Stomach smooth muscle (tissue), 2 donors: Measurements from ENCODE around the gene AACS.

ENCODE experiments used
- H3K27ac ChIP-seq: one replicate; pipeline ENCODE4 v1.7.0; 2013; ENCODE audit warnings: mild to moderate bottlenecking, low read length, inconsistent platforms
- H3K27me3 ChIP-seq, 2 donors: one replicate each; pipeline ENCODE4 v1.7.0; 2013; ENCODE audit warnings: low read length in 2 of 2; ENCODE audit not compliant: insufficient read depth in 2 of 2, control insufficient read depth in 1 of 2
- H3K36me3 ChIP-seq, 2 donors: one replicate each; pipeline ENCODE4 v1.7.0; 2013; ENCODE audit warnings: low read length in 2 of 2; ENCODE audit not compliant: control insufficient read depth in 2 of 2, insufficient read depth in 2 of 2
- H3K4me1 ChIP-seq: one replicate; pipeline ENCODE4 v1.7.0; 2013; ENCODE audit warnings: low read length; ENCODE audit not compliant: control insufficient read depth, insufficient read depth
- H3K4me3 ChIP-seq, 2 donors: one replicate each; pipeline ENCODE4 v1.7.0; 2013; ENCODE audit warnings: low read length in 2 of 2
- H3K9ac ChIP-seq, 2 donors: one replicate each; pipeline ENCODE4 v1.7.0; 2013; ENCODE audit warnings: low read length in 2 of 2, mild to moderate bottlenecking in 1 of 2
- H3K9me3 ChIP-seq, 2 donors: one replicate each; pipeline ENCODE4 v1.7.0; 2013; ENCODE audit warnings: low read length in 2 of 2; ENCODE audit not compliant: control insufficient read depth in 2 of 2
- donor health status: healthy.
- donor health status: Pancreatic carcinoma.

AACS gene

DNA sequence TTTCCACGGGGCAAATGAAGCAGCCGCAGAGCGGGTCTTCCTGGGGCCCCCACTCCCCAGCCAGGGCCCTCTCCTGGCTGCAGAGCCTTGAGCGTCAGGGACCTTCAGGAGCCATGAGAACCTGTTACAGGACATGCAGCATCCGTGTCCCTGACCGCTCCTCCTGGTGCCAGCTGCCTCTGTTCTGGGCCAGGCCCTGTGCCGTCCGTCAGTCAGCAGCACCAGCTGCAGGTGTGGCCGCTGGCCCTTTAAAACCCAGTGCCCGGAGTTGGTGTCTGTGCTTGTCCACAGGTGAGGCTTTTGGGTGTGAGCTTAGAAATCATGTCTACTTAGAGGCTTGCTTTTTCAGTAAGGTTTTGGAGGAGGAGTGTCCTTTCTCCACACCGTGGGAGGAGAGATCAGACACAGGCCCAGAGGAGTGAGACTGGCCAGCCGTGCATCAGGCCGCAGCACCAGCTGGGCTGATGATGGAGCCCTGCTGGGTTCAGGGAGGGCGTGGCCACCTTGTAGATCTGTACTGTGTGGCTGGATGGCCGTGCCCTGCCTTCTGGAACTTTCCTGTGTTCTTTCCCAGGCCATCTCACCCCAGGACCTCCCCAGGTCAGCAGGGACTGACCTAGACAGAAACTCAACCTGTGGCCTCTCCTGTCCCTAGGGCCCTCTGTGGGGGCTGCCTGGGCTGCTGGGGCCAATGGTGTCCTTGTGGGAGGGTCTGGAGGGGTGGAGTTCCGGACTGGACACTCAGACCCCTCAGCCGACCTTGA, 27.1 kb downstream of the AACS start:
- no peaks in the 10 kb centered on the region for H3K27me3 ChIP-seq
- H3K9ac ChIP-seq, result no peak overlapping the region
- no peak overlapping the region for H3K4me3 ChIP-seq
- peaks cover 4 to 28% of the 10 kb centered on the region in 2 donors for H3K36me3 ChIP-seq
- no peak overlapping the region for H3K27ac ChIP-seq
- no peaks in the 10 kb centered on the region for H3K4me1 ChIP-seq
- H3K9me3 ChIP-seq, result no peaks in the 10 kb centered on the region

DNA sequence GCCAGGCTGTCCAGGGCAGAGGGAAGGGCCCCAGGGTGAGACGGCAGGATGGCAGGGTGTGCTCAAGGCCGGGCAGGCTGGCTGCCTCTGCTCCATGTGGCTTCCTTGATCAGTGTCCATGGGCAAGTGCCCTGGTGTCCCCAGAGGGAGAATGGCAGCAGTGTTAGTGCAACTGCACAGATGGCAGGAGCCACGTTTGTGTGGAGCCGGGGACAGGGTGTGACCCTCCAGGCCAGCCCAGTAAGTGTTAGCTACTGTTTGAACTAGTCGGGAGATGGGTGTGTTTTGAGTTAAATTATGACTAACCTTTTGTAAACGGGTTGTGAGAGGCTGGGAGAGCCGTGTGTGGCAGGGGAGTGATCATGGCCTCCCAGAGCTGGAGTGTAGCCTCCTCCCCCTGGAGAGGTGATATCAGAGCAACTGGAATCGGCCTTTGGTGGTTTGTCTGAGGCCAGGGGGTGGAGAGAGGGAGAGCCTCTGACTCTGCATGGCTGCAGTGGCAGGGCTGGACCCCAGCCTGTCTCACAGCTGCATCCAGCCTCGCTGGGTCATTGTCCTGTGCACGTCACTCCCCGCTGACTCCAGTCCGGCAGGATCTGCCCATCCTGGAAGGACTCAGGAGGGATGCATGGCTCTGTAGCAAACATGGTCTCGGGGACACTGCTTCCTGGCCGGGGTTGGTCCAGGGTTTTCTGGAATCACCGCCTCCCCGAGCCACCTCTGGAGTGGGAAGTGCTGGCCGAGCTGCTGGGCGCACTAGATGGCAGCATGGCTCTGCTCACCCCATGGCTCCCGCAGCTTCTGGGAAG, 27.8 kb downstream of the AACS start:
- Histone ChIP-seq H3K27ac (no peak overlapping the region), H3K4me3 (no peak overlapping the region), H3K9ac (no peak overlapping the region), H3K27me3 (no peaks in the 10 kb centered on the region), H3K4me1 (no peaks in the 10 kb centered on the region), H3K9me3 (no peaks in the 10 kb centered on the region), H3K36me3 (peaks cover 4 to 23% of the 10 kb centered on the region in 2 donors)

- no peaks in the 10 kb centered on the region for H3K4me1 ChIP-seq
- H3K27ac ChIP-seq, result no peak overlapping the region
- H3K27me3 ChIP-seq, result no peaks in the 10 kb centered on the region
- H3K4me3 ChIP-seq, result no peak overlapping the region
- no peak overlapping the region for H3K9ac ChIP-seq
- peaks cover 4 to 21% of the 10 kb centered on the region in 2 donors for H3K36me3 ChIP-seq
- no peaks in the 10 kb centered on the region for H3K9me3 ChIP-seq
Observed at GRCh38 chr12:125093681-125094330, 28.6 kb downstream of the AACS start.

DNA sequence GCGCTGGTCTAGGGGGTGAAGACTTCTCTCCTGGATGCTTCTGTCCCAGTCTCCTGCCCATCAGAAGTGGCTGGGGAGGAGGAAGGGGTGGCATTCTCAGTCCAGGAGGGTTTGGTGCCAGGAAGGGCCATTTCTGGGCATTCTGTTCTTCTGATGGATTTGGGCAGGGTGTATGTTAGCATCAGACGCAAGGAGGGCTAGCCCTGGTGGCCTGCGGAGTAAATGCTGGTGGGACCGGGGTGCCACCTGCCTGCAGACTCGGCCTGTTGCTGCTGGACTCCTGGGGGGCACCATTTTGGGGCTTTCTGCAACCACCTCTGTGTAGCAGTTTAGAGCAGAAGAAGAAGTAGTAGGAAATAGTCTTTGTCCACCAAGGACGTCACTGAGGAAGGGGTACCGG, 31.7 kb downstream of the AACS start:
- no peak overlapping the region for H3K27ac ChIP-seq
- no peaks in the 10 kb centered on the region for H3K9me3 ChIP-seq
- no peak overlapping the region for H3K4me3 ChIP-seq
- H3K9ac ChIP-seq, result no peak overlapping the region
- peaks cover 0 to 11% of the 10 kb centered on the region in 2 donors for H3K36me3 ChIP-seq
- H3K4me1 ChIP-seq, result no peaks in the 10 kb centered on the region
- no peaks in the 10 kb centered on the region for H3K27me3 ChIP-seq

- H3K36me3 ChIP-seq, result peaks cover 0 to 8% of the 10 kb centered on the region in 2 donors
- no peak overlapping the region for H3K9ac ChIP-seq
- H3K9me3 ChIP-seq, result no peaks in the 10 kb centered on the region
- H3K27ac ChIP-seq, result no peak overlapping the region
- no peaks in the 10 kb centered on the region for H3K4me1 ChIP-seq
- H3K27me3 ChIP-seq, result no peaks in the 10 kb centered on the region
- no peak overlapping the region for H3K4me3 ChIP-seq
Observed at GRCh38 chr12:125097427-125097826, 32.2 kb downstream of the AACS start.

DNA sequence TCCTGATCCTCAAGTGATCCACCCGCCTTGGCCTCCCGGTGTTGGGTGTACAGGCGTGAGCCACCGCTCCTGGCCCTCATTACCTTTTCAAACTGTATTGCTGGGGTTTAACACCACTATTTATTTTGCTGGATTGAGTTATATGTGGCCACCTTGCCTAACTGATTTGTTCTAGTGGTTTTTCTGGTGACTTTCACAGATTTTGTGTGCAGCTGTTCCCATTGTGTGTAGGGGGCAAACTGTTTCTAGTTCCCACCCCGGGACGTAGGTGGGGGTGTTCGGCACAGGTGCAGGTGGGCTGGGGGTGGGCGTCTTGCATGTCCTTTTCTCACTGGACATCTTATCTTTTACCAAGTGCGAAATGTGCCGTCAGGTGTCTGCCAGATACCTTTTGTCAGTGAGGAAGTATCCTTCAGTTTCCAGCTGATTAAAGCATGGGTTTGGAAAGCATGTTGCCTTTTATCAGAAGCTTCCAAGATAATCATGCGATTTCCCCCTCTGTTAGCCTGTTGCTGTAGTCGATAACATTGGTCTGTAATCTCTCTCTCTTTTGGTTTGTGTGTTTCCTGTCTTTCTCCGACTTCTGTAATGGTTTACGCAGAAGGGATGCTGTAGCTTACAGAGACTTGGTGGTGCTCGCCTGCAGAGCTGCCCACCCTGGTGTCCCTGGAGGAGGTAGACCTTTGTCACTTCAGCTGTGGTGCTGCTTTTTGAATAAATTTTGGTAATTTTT, 33.6 kb downstream of the AACS start:
- H3K27ac ChIP-seq, result no peak overlapping the region
- no peak overlapping the region for H3K4me3 ChIP-seq
- peaks cover 5 to 18% of the 10 kb centered on the region in 2 donors for H3K36me3 ChIP-seq
- H3K9ac ChIP-seq, result no peak overlapping the region
- H3K27me3 ChIP-seq, result no peaks in the 10 kb centered on the region
- no peaks in the 10 kb centered on the region for H3K9me3 ChIP-seq
- H3K4me1 ChIP-seq, result no peaks in the 10 kb centered on the region

GRCh38 chr12:125099409-125099782, 34.2 kb downstream of the AACS start:
- Histone ChIP-seq H3K9ac (no peak overlapping the region), H3K9me3 (no peaks in the 10 kb centered on the region), H3K27ac (no peak overlapping the region), H3K4me3 (no peak overlapping the region), H3K27me3 (no peaks in the 10 kb centered on the region), H3K36me3 (peaks cover 5 to 17% of the 10 kb centered on the region in 2 donors), H3K4me1 (no peaks in the 10 kb centered on the region)

DNA sequence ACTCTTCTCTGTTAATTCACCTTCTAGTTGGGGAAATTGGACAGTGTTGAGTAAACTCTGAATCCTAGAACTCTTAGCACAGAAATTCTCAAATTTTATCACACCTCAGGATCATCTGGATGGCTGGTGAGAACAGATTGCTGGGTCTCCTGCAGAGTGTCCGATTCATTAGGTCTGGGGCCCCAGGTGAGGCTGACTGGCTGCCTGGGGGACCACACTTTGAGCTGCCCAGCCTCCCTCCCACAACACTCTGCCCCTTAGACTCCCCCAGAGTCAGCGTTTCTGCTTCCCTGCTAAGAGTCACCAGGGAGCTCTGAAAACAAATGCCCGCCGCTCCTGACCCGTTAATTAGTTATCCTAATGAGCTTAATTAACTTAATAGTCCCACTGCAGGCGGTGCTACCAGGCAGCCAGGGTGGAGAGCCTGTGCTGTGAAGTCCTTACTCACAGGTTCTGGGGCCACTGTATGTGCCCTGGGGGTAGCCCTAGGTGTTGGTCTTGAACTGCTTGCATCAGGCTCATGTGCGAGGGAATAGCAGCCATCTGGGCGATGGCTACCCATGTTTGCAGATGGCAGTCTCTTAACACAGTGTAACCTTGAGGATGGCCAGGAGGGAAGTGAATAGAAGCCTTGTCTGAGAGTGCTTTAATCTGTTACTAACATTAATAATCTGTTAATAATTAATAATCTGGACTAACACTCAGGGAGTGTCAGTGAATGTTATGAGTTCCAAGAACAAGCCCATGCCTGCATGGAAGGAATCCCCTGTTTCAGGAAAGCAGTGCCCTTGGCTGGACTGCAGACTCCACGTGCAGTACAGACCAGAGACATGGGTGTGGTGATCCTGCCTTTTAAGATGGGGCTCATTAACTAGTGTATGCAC, 35.6 kb downstream of the AACS start:
- Histone ChIP-seq H3K9me3 (no peaks in the 10 kb centered on the region), H3K27ac (no peak overlapping the region), H3K4me1 (no peaks in the 10 kb centered on the region), H3K36me3 (peaks cover 5 to 18% of the 10 kb centered on the region in 2 donors), H3K27me3 (no peaks in the 10 kb centered on the region), H3K4me3 (no peak overlapping the region), H3K9ac (no peak overlapping the region)

DNA sequence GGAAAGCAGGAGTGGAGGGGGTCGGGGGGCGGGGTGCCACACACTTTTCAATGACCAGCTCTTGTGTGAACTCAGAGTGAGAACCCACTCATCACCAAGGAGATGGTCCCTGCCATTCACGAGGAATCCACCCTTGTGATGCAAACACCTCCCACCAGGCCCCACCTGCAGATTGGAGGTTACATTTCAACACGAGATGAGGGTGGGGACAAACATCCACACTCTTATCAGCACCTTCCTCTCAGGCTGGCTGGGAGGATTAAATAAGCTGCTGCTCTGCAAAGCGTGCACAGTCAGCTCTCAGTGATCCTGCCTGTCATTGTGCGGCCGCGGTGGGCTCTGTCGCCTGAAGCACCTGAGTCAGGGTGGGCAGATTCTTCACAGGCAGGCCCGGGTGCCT, 39.7 kb downstream of the AACS start:
- H3K9me3 ChIP-seq, result no peaks in the 10 kb centered on the region
- H3K36me3 ChIP-seq, result peaks cover 11 to 38% of the 10 kb centered on the region in 2 donors
- H3K9ac ChIP-seq, result no peak overlapping the region
- H3K27me3 ChIP-seq, result no peaks in the 10 kb centered on the region
- no peaks in the 10 kb centered on the region for H3K4me1 ChIP-seq
- H3K4me3 ChIP-seq, result no peak overlapping the region
- no peak overlapping the region for H3K27ac ChIP-seq

DNA sequence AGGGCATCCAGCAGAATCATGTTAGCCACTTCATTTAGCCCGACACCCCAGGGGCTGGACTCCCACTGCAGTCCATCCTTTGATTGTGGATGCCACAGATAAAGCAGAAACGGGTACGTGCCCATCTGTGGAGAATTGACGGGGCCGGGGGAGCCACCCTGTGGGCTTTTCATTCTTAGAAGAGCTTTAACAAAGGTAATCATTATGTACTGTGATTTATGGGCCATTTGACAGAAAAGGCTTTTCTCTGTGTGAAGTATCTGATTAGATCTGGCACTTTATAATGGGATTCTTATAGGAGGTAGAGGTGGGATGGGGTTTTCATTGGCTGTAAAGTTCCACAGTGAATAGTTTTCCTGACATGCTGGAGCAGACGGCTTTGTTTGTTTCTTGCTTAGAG, 40.4 kb downstream of the AACS start:
- Histone ChIP-seq H3K27me3 (no peaks in the 10 kb centered on the region), H3K27ac (no peak overlapping the region), H3K36me3 (peaks cover 11 to 38% of the 10 kb centered on the region in 2 donors), H3K4me1 (no peaks in the 10 kb centered on the region), H3K4me3 (no peak overlapping the region), H3K9ac (no peak overlapping the region), H3K9me3 (no peaks in the 10 kb centered on the region)
